ENCODE measurements around the gene SIGLEC6.

DNA sequence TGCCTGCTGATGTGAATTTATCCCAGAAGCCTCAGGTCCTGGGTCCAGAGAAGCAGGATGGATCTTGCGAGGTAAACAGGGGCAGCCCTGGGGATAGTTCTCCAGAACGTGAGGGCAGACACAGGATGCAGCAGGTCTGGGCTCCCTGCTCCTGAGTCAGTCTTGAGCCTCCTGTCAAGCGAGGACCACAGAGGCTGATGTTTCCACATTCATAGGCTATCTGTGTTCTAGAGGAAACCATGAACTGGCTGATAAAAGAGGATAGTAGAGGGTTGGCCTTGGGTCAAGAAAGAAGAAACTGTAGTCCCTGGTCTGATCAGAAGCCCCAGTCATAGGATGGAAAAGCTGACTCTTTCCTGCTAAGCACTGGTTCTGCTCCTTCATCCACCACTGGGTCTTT lies 41.9 kb upstream of the SIGLEC6 start:
- TF ChIP-seq, protein P1, sequence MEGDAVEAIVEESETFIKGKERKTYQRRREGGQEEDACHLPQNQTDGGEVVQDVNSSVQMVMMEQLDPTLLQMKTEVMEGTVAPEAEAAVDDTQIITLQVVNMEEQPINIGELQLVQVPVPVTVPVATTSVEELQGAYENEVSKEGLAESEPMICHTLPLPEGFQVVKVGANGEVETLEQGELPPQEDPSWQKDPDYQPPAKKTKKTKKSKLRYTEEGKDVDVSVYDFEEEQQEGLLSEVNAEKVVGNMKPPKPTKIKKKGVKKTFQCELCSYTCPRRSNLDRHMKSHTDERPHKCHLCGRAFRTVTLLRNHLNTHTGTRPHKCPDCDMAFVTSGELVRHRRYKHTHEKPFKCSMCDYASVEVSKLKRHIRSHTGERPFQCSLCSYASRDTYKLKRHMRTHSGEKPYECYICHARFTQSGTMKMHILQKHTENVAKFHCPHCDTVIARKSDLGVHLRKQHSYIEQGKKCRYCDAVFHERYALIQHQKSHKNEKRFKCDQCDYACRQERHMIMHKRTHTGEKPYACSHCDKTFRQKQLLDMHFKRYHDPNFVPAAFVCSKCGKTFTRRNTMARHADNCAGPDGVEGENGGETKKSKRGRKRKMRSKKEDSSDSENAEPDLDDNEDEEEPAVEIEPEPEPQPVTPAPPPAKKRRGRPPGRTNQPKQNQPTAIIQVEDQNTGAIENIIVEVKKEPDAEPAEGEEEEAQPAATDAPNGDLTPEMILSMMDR (IDR thresholded peaks at IDR 0.05), result no peak
- no peak for TF ChIP-seq POLR2A (IDR thresholded peaks at IDR 0.05)
